A673 (cell line): Measurements from ENCODE around the gene SLCO1A2. TPM values are rescaled to one million over a fixed set of nuclear protein-coding genes. Genes with fewer than 3 reads are reported as not detected.

Experiments
- BruUV-seq: library from RNA; stranded (reverse); fragments of 400-500 nt; replicated peaks from 2 replicates; lab custom pipeline; 2021; lab: Mats Ljungman, UMichigan
- CTCF ChIA-PET: fragments of 300-600 bp; sonication (Branson Sonifier 250); formaldehyde crosslinking; loops from one replicate; lab custom pipeline; 2022; ENCODE audit warnings: antibody characterized with exemption; lab: Charles Lee
- POLR2A ChIA-PET: fragments of 300-600 bp; sonication (Branson Sonifier 250); formaldehyde crosslinking; loops from one replicate; lab custom pipeline; 2022; ENCODE audit warnings: antibody characterized with exemption; ENCODE audit not compliant: low non-redundant PET; lab: Charles Lee
- DNase-seq: peaks from one replicate; pipeline ENCODE4 v3.0.0-alpha.2; 2015; ENCODE audit warnings: low spot score
- H3K27ac ChIP-seq: fragments of 200-600 bp; sonication (generic); 2 replicates; pipeline ENCODE4 v1.5.1; 2016; ENCODE audit warnings: mixed run types, low read depth, mild to moderate bottlenecking, mixed read lengths, antibody characterized with exemption, low read length; ENCODE audit not compliant: poor library complexity, severe bottlenecking
- H3K27me3 ChIP-seq: fragments of 200-600 bp; sonication (generic); replicated peaks from 2 replicates; pipeline ENCODE4 v1.6.1; 2017; ENCODE audit warnings: mixed run types, low read depth, mild to moderate bottlenecking, mixed read lengths, antibody characterized with exemption, low read length; ENCODE audit not compliant: insufficient read depth, poor library complexity
- H3K36me3 ChIP-seq: fragments of 200-600 bp; sonication (generic); 2 replicates; pipeline ENCODE4 v1.6.1; 2016; ENCODE audit warnings: mixed run types, mild to moderate bottlenecking, mixed read lengths, antibody characterized with exemption, low read length; ENCODE audit not compliant: insufficient read depth, poor library complexity, severe bottlenecking
- H3K4me1 ChIP-seq: fragments of 200-600 bp; sonication (generic); 2 replicates; pipeline ENCODE4 v1.6.1; 2017; ENCODE audit warnings: mixed run types, mild to moderate bottlenecking, mixed read lengths, antibody characterized with exemption, low read length; ENCODE audit not compliant: insufficient read depth, poor library complexity, severe bottlenecking
- H3K4me3 ChIP-seq: fragments of 200-600 bp; sonication (generic); 2 replicates; pipeline ENCODE4 v1.5.1; 2016; ENCODE audit warnings: low read depth, mixed run types, mild to moderate bottlenecking, mixed read lengths, low read length; ENCODE audit not compliant: poor library complexity, severe bottlenecking
- H3K9me3 ChIP-seq: fragments of 200-600 bp; sonication (generic); 2 replicates; pipeline ENCODE4 v1.6.1; 2016; ENCODE audit warnings: mixed run types, low read depth, mild to moderate bottlenecking, mixed read lengths, antibody characterized with exemption, low read length; ENCODE audit not compliant: poor library complexity, severe bottlenecking
- EZH2 ChIP-seq: fragments of 200-600 bp; sonication (generic); IDR thresholded peaks from 2 replicates; pipeline ENCODE4 v1.6.1; 2017; ENCODE audit warnings: borderline replicate concordance, low read depth, mild to moderate bottlenecking, mixed read lengths, antibody characterized with exemption, low read length; ENCODE audit not compliant: poor library complexity, severe bottlenecking
- intact Hi-C: fragments of 100-400 bp; cut with micrococcal nuclease; formaldehyde crosslinking; loops from one replicate; pipeline ENCODE4 v1.10.0; 2022; ENCODE audit not compliant: unreplicated experiment
- total RNA-seq: library from RNA; stranded (reverse); gene quantifications from 2 replicates; pipeline ENCODE4 v1.2.3, GENCODE V29; 2021
- TF ChIP-seq, protein P1 (sequence below): fragments of 300-800, 200-600 bp; sonication (generic); conservative IDR thresholded peaks from 2 replicates; pipeline ENCODE4 v1.5.1; 2017; ENCODE audit warnings: low read depth, mild to moderate bottlenecking, antibody characterized with exemption, low read length, moderate library complexity, mixed read lengths

The SLCO1A2 gene
- total RNA-seq, 1 experiment from 2014 or later, result not detected

DNA sequence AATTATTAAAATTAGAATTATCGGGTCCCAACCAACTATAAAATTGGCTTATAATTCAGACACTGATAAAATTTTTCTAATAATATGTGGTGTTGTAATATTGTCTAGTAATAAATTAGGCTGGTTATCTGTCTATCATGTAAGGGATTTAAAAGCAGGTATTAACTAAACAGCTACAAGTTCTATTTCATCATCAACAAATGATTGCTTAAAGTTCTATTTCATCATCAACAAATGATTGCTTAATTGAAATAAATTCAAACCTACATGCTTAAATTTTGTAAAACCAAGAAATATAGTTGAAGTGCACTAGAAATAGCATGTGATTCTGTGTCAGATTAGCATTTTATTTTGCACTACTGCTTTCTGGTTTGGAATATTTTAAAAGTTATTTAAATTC lies 34.1 kb downstream of the SLCO1A2 start:
- POLR2A ChIA-PET, result no interaction called here
- no peak for DNase-seq
- H3K27me3 ChIP-seq, result peaks cover 7% of the 10 kb centered on the region
- CTCF ChIA-PET, result no interaction called here
- H3K27ac ChIP-seq, result no peak overlapping the region
- no peaks in the 10 kb centered on the region for H3K36me3 ChIP-seq
- no peak overlapping the region for H3K4me3 ChIP-seq
- no TSS peak for BruUV-seq
- no peaks in the 10 kb centered on the region for H3K4me1 ChIP-seq
- no peak for TF ChIP-seq EZH2
- intact Hi-C loops, result no loop called here
- no peaks in the 10 kb centered on the region for H3K9me3 ChIP-seq

DNA sequence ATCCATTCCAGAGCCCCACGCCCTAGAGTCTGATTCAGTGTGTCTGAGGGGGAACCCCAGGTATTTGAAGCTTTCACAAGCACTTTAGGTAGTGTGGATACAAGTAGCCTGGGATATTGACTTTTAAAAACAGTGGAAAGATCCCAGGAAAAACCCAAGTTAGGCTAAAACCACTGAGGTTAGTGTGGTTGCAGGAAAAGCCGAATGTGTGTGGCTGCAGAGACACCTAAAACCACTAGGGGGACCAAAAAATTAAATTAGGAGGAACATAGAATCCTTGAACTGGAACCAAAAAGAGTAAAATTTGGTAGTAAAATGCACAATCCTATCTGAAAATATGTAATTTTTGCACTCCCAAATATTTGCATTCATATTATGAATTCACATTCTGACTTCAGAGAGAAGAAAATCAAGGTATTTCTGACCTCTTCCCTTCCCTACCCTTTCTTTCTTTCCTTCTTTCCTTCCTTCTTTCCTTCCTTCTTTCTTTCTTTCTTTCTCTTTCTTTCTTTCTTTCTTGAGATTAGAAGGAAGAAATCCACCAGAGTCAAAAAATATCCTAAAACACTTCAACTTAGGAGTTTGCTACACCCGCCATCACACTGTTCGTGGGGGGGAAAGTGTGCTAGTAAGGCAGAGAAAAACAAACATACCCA lies 37.8 kb downstream of the SLCO1A2 start:
- no TSS peak for BruUV-seq
- CTCF ChIA-PET, result interaction anchor here (0.5 kb wide), 1 partner anchor 383 kb away, joined by 4 read pairs; no protein-coding TSS in a partner anchor

DNA sequence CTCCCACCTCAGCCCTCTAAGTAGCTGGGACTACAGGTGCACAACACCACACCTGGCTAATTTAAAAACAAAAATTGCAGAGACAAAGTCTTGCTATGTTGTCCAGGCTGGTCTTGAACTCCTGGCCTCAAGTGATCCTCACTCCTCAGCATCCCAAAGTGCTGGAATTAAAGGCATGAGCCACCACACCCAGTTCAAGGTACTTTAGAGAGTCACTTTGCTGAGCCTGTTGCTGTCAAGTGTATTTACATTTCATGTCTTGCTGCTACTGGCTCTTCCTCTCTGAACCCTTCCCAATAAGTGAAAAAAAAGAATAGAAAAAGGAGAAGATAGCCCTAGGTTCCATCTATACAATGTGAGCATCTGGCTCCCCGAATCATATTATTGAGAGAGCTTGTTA lies 38.4 kb downstream of the SLCO1A2 start:
- no peak for DNase-seq
- Histone ChIP-seq H3K36me3 (no peaks in the 10 kb centered on the region), H3K27ac (no peak overlapping the region), H3K9me3 (no peaks in the 10 kb centered on the region), H3K4me3 (no peak overlapping the region), H3K27me3 (peaks cover 6% of the 10 kb centered on the region), H3K4me1 (no peaks in the 10 kb centered on the region)
- intact Hi-C loops, result no loop called here
- ChIA-PET CTCF (interaction anchor here (0.5 kb wide), 1 partner anchor 384 kb away, joined by 4 read pairs; no protein-coding TSS in a partner anchor), POLR2A (no interaction called here)
- no TSS peak for BruUV-seq
- TF ChIP-seq, protein P1, sequence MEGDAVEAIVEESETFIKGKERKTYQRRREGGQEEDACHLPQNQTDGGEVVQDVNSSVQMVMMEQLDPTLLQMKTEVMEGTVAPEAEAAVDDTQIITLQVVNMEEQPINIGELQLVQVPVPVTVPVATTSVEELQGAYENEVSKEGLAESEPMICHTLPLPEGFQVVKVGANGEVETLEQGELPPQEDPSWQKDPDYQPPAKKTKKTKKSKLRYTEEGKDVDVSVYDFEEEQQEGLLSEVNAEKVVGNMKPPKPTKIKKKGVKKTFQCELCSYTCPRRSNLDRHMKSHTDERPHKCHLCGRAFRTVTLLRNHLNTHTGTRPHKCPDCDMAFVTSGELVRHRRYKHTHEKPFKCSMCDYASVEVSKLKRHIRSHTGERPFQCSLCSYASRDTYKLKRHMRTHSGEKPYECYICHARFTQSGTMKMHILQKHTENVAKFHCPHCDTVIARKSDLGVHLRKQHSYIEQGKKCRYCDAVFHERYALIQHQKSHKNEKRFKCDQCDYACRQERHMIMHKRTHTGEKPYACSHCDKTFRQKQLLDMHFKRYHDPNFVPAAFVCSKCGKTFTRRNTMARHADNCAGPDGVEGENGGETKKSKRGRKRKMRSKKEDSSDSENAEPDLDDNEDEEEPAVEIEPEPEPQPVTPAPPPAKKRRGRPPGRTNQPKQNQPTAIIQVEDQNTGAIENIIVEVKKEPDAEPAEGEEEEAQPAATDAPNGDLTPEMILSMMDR, result no peak
- no peak for TF ChIP-seq EZH2

More for the DNA sequence above, 37.8 kb downstream of the SLCO1A2 start:
- DNase-seq, result peak; percentile 15
- POLR2A ChIA-PET, result no interaction called here
- Histone ChIP-seq H3K9me3 (no peaks in the 10 kb centered on the region), H3K27ac (no peak overlapping the region), H3K4me1 (no peaks in the 10 kb centered on the region), H3K4me3 (no peak overlapping the region), H3K36me3 (no peaks in the 10 kb centered on the region), H3K27me3 (peaks cover 7% of the 10 kb centered on the region)
- intact Hi-C loops, result no loop called here
- no peak for TF ChIP-seq EZH2
- TF ChIP-seq, protein P1, result peak; percentile 75
